CD4-positive, alpha-beta T cell treated with Interleukin-17A for 1 hour (primary cell): ENCODE results near the gene GAB1.
A peak's percentile ranks its signal among the peaks of the same experiment; 100 is the strongest.
"Not testable (repeated sequence)": the region's sequence is repeated elsewhere in the genome, so short reads cannot be mapped to it uniquely, and the experiment has no call there.

ENCODE experiments used
- DNase-seq: peaks from one replicate; pipeline ENCODE4 v3.0.0-alpha.2; 2020

The GAB1 gene

GRCh38 chr4:143339497-143339896, 2.8 kb downstream of the GAB1 start:
- no peak for DNase-seq

GRCh38 chr4:143341186-143341755, 4.6 kb downstream of the GAB1 start:
- DNase-seq: no peak

GRCh38 chr4:143343276-143343831, 6.7 kb downstream of the GAB1 start:
- DNase-seq: no peak

- no peak for DNase-seq
Observed at GRCh38 chr4:143344041-143344440, 7.4 kb downstream of the GAB1 start.

- DNase-seq: no peak
Observed at GRCh38 chr4:143344774-143345173, 8.1 kb downstream of the GAB1 start.

- no peak for DNase-seq
Observed at GRCh38 chr4:143345356-143345755, 8.7 kb downstream of the GAB1 start.

- no peak for DNase-seq
Observed at GRCh38 chr4:143346206-143346605, 9.5 kb downstream of the GAB1 start.

GRCh38 chr4:143347484-143348111, 10.9 kb downstream of the GAB1 start:
- no peak for DNase-seq

- no peak for DNase-seq
Observed at GRCh38 chr4:143348233-143349077, 11.8 kb downstream of the GAB1 start.

- DNase-seq: not testable (repeated sequence)
Observed at GRCh38 chr4:143349858-143350527, 13.3 kb downstream of the GAB1 start.

- no peak for DNase-seq
Observed at GRCh38 chr4:143351149-143351691, 14.5 kb downstream of the GAB1 start.

- DNase-seq: no peak
Observed at GRCh38 chr4:143351774-143352451, 15.2 kb downstream of the GAB1 start.

- no peak for DNase-seq
Observed at GRCh38 chr4:143352720-143353119, 16.0 kb downstream of the GAB1 start.

- no peak for DNase-seq
Observed at GRCh38 chr4:143353797-143354196, 17.1 kb downstream of the GAB1 start.

- no peak for DNase-seq
Observed at GRCh38 chr4:143354990-143355389, 18.3 kb downstream of the GAB1 start.

- DNase-seq: no peak
Observed at GRCh38 chr4:143355540-143356217, 19.0 kb downstream of the GAB1 start.

- DNase-seq: no peak
Observed at GRCh38 chr4:143356493-143356892, 19.8 kb downstream of the GAB1 start.

- peak; percentile 12 for DNase-seq
Observed at GRCh38 chr4:143357161-143357845, 20.6 kb downstream of the GAB1 start.

- no peak for DNase-seq
Observed at GRCh38 chr4:143358419-143358818, 21.7 kb downstream of the GAB1 start.

GRCh38 chr4:143358923-143359643, 22.4 kb downstream of the GAB1 start:
- peak; percentile 36 for DNase-seq
